NCI-H526 (cell line): ENCODE measurements around the gene CELSR3.

Experiments used
- DNase-seq, 2 experiments: peaks; one replicate each; lab custom pipeline; 2025; lab: John Stamatoyannopoulos, UW

CELSR3 gene

GRCh38 chr3:48599509-48600285 lies 63.0 kb downstream of the CELSR3 start:
- DNase-seq = no peak

DNA sequence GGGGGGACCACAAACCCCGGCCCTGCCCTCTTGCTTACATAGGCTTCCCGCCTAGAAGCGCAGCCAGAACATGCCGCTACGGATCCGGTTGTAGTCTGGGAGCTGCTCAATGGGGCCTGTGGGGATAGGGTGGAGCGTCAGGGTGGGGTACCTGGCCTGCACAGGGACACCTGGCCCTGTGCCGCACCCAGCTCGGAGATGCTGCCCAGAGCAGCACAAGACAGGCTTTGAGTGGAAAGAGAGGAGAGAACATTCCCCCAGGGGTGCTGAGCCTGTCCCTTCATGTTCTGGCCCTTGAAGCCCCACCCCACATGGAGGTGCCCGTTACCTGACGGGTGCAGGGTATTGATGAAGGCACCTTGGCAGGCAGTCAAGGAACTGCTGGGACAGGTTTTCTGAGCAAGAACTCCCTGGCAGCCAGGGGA lies 63.6 kb downstream of the CELSR3 start:
- no peak for DNase-seq

DNA sequence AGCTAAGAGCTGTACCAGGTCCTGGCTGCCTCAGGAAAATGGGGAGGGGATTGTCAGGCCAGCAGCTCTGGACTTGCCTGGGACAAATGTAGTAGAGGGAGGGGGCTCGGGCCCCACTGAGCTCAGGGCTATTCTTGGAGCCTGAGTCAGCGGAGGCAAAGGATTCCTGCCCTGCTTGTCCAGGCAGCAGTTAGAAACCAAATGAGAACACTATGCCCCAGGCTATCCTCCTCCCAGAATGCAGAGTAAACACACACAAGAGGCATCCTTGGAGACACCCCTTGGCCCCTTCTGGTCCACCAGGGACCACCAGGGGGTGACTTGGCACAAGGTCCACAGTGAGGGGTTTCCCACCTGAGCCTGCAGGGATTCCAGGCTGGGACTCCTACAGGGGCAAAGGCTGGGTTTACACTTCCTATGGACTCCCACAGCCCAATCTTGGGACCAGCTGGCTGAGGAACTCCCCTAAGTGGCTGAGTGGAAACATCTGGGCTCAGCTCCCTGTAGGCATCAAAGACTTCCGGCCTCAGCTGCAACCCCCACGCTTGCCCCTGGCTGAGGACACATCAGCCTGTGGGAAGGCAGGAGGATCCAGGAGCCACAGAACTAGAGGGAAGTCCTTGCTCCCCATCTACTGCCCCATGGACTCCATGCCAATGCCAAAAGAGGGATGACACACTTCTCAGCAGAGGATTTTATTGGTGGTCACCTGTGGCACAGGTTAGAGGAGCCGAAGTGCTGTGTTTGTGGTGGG lies 64.2 kb downstream of the CELSR3 start:
- peak in 1 of 2 experiments; percentile 30 for DNase-seq

GRCh38 chr3:48597408-48597800 lies 65.3 kb downstream of the CELSR3 start:
- no peak for DNase-seq

DNA sequence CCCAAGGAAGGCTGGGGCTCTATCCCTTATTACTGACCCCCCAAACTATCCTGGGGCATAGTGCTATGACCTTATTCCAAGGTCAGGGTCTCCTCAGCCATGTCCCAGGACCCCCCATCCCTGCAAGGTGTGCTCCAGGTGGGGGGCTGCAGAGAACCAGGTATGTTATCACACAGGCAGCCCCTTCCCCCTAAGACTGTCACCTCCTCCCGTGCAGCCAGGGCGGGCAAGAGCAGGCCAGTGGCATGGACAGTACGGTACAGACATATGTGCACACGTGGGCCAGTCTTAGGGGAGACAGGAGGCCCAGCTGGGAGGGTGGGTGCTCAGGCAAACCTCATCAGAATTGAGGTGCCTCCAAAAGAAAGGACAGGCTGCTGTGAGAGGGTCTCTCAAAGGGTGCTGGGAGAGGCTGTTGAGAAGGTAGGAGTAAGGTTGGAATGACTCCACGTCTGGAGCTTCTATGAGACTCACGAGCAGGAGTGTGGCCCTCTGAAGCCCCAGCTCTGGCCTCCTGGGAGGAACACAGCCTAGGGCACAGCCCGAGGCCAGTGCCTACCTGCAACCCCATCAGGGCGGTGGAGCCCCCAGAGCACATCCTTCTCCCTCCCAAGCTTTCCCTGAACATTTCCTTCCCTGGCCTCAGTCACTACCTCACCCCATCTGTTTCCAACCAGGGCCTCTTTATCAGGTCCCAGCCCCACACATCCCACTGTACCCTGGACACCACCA lies 65.8 kb downstream of the CELSR3 start:
- DNase-seq = no peak

DNA sequence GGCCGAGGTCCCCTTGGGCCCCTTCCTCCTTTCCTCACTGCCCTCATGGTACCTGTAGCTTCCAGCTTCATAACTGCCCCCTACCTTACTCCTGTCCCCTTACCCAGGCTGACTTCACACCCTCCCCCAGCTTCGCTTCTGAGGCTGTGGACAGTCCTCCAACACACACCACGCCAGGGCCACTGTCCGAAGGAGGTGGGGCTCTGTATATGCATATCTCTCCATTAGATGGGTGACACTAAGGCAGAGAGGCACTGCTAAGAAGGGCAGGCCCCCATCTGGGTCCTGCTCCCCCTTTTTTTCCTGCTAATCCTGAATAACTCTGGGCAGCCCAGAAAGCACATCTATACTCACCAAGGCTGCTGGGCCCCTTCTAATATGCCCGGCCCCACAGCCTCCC lies 66.5 kb downstream of the CELSR3 start:
- DNase-seq = no peak

DNA sequence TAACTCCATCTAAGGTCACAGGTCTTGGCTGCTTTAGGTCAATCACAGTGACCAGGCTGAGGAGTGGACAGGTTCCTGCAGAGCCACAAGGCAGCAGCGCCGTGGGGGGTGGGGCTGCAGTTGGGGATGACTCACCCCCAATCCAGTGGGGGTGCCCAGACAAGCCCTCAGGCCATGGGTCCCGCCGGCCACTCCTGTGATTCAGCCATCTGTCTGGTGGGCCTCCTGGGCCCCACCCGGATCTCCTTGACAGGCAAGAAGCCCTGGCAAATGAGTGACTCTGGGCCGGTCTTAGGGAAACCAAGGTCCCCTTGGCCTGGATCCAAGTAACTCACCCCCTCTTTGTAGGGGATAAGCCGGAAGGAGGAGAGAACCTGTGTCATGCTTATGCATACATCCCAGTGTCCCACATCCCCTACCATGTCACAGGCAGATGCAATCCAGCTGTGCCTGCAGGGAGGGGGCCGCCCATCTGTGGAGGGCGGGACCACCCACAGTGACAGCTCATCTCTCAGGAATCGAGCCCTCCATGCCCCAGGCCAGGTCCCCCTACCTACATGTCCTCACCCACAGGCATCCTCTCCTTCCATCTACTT lies 67.1 kb downstream of the CELSR3 start:
- DNase-seq = no peak

DNA sequence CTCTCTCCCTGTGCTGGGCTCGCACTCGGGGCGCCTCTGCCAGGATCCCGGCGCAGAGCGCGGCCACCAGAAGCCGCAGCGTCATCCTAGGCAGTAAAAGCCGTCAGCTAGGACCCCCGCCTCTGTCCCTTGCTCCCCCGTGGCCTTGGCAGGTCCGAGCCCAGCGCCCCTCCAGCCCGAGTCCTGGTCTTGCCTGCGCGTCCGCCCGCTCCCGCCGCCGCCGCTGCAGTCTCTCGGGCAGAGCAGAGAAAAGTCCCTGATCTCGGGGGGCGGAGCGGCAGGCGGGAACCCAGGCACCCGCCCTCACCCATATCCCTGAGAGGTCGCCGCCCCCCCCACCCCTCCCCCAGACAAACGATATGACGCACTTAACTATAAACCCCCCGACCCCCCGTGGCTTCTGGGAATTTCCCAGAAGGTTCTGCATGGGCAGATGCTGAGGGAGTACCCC lies 67.6 kb downstream of the CELSR3 start, which contains the start of gene COL7A1:
Gene COL7A1, minus strand, starts transcription at position 255 of the 451 bp plus-strand sequence. Its CDS starts 170 bp downstream, at position 85.
- DNase-seq = no peak

DNA sequence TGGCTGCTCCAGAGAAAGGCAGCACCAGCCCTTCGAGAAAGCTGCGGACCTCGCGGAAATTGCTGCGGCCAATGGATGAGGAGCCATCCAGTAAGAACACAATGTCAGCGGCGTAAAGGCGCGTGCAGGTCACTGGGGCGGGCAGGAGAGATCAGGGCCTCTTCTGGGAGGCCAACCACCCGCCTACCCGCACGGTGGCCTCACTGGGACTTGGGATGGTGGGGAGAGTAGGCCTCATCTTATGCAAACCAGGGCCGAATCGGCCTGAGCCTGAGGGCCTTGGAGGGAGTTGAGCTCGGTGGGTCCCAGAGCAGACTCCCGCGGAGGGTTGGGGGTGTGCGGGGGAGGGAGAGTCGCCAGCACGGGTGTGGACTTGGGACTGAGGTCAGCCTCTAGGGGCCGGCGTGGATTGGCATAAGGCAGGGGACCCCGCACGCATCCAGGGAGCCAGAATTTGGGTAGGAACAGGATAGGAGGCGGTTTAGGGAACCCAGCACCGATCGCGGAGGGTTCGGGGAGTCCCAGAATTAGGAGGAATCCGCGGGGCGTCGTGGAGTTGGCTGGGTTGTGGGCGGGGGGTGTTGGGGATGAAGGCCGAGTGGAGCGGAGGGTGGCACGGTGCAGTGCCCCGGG lies 68.2 kb downstream of the CELSR3 start:
- peak in 1 of 2 experiments; percentile 47 for DNase-seq

DNA sequence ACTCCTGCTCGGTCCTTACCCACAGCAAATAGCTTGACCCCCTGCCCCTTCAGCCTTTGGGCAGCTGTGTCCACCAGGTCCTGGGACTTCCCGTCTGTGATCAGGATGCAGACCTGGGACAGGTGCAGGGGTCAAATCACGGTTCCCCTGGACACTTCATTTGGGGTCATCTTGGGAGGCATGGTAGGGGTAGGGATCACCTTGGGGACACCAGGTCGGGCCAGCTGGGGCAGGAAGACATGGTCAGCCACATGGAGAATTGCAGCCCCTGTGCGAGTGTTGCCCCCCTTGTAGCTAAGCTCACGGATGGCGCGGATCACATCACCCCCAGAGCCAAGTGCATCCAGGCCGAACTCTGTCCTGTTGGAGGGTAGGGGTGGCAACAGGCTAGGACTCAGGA lies 69.3 kb downstream of the CELSR3 start:
- no peak for DNase-seq

DNA sequence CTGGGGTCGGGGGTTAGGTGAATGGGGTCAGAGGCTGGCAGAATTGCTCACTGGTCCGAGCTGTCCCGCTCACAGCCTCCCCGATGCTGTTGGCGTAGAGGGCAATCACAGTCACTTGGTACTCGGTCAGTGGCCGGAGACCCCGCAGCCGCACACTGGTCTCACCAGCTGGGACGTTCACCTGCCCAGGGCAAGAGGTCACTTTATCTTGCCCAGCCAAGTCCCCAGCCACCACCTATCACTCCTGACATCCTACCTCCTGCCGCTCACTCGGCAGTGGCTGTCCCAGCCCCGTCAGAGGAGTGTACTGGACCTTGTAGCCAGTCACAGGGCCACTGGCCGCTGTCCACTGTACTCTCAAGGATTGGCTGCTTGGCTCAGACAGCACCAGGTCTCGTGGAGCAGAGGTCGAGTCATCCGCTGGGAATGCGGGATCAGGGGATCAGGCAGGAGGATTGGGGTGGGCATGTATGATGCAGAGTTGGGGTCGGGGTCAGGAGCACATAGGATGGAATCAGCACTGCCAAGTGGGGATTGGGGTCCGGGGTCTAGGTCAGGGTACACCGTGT lies 70.1 kb downstream of the CELSR3 start:
- no peak for DNase-seq

DNA sequence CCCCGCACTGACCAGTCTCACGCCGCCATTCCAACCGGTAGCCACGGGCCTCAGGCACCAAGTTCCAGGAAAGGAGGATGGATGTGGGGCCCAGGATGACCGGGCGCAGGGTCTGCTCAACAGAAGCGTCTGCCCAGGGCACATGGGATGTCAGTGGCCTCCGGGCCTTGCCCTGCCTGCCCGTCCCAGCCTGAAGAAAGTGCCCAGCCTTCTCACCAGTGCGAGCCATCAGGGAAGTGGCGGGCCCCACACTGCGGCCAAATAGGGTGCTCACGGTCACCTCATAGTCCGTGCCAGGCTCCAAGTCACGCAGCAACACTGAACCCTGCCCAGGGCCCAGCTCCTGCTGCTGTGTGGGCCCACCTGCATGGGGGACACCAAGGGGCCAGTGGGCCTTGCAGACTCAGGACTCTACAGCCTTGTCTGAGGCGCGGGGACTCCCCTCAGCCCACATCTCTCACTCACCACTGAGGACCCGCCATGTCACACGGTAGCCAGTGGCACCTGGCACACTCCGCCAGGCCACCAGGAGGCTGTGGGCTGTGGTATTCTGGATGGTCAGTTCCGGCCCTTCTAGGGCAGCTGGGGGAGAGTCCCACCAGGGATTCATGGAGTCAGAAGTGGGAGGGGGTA lies 70.7 kb downstream of the CELSR3 start:
- DNase-seq = no peak

GRCh38 chr3:48591436-48591835 lies 71.2 kb downstream of the CELSR3 start:
- DNase-seq = no peak

- DNase-seq = no peak
Observed at GRCh38 chr3:48588230-48588629, 74.5 kb downstream of the CELSR3 start.

DNA sequence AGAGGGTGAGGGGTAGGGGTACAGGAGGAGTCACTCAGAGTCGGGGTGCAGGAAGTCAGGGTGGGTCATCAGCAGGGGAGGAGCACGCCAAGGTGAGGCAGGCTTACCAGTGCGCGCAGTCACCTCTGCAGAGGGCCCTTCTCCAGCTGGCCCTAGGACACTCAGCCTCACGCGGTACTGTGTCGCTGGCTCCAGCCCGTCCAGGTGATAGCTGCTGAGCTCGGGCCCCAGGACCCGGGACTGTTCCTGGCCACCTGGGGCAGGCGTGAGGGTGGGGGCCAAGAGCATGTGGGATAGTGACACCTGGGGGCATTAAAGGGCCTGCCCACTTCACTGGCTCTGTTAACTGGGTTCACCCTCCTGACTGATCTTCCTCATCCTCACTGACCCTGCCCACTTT lies 75.0 kb downstream of the CELSR3 start:
- DNase-seq = no peak
